ENCODE results near the gene RPLP1. TPM values are rescaled to one million over a fixed set of nuclear protein-coding genes. Genes with fewer than 3 reads are reported as not detected.

Gene RPLP1
- total and polyA plus RNA-seq, 2 of the 8 experiments (the other 6 are each of a cell fraction or from before 2014, with no cell fraction given), result 2,089 to 4,387 TPM

- TF ChIP-seq, protein P1, sequence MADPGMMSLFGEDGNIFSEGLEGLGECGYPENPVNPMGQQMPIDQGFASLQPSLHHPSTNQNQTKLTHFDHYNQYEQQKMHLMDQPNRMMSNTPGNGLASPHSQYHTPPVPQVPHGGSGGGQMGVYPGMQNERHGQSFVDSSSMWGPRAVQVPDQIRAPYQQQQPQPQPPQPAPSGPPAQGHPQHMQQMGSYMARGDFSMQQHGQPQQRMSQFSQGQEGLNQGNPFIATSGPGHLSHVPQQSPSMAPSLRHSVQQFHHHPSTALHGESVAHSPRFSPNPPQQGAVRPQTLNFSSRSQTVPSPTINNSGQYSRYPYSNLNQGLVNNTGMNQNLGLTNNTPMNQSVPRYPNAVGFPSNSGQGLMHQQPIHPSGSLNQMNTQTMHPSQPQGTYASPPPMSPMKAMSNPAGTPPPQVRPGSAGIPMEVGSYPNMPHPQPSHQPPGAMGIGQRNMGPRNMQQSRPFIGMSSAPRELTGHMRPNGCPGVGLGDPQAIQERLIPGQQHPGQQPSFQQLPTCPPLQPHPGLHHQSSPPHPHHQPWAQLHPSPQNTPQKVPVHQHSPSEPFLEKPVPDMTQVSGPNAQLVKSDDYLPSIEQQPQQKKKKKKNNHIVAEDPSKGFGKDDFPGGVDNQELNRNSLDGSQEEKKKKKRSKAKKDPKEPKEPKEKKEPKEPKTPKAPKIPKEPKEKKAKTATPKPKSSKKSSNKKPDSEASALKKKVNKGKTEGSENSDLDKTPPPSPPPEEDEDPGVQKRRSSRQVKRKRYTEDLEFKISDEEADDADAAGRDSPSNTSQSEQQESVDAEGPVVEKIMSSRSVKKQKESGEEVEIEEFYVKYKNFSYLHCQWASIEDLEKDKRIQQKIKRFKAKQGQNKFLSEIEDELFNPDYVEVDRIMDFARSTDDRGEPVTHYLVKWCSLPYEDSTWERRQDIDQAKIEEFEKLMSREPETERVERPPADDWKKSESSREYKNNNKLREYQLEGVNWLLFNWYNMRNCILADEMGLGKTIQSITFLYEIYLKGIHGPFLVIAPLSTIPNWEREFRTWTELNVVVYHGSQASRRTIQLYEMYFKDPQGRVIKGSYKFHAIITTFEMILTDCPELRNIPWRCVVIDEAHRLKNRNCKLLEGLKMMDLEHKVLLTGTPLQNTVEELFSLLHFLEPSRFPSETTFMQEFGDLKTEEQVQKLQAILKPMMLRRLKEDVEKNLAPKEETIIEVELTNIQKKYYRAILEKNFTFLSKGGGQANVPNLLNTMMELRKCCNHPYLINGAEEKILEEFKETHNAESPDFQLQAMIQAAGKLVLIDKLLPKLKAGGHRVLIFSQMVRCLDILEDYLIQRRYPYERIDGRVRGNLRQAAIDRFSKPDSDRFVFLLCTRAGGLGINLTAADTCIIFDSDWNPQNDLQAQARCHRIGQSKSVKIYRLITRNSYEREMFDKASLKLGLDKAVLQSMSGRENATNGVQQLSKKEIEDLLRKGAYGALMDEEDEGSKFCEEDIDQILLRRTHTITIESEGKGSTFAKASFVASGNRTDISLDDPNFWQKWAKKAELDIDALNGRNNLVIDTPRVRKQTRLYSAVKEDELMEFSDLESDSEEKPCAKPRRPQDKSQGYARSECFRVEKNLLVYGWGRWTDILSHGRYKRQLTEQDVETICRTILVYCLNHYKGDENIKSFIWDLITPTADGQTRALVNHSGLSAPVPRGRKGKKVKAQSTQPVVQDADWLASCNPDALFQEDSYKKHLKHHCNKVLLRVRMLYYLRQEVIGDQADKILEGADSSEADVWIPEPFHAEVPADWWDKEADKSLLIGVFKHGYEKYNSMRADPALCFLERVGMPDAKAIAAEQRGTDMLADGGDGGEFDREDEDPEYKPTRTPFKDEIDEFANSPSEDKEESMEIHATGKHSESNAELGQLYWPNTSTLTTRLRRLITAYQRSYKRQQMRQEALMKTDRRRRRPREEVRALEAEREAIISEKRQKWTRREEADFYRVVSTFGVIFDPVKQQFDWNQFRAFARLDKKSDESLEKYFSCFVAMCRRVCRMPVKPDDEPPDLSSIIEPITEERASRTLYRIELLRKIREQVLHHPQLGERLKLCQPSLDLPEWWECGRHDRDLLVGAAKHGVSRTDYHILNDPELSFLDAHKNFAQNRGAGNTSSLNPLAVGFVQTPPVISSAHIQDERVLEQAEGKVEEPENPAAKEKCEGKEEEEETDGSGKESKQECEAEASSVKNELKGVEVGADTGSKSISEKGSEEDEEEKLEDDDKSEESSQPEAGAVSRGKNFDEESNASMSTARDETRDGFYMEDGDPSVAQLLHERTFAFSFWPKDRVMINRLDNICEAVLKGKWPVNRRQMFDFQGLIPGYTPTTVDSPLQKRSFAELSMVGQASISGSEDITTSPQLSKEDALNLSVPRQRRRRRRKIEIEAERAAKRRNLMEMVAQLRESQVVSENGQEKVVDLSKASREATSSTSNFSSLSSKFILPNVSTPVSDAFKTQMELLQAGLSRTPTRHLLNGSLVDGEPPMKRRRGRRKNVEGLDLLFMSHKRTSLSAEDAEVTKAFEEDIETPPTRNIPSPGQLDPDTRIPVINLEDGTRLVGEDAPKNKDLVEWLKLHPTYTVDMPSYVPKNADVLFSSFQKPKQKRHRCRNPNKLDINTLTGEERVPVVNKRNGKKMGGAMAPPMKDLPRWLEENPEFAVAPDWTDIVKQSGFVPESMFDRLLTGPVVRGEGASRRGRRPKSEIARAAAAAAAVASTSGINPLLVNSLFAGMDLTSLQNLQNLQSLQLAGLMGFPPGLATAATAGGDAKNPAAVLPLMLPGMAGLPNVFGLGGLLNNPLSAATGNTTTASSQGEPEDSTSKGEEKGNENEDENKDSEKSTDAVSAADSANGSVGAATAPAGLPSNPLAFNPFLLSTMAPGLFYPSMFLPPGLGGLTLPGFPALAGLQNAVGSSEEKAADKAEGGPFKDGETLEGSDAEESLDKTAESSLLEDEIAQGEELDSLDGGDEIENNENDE (IDR thresholded peaks at IDR 0.05; ENCODE audit: insufficient replicate concordance, low read length), result no peak
- TF ChIP-seq MAFK (IDR thresholded peaks at IDR 0.05; ENCODE audit: low read depth, low read length) (no peak), POLR2AphosphoS5 (IDR thresholded peaks at IDR 0.05; ENCODE audit: low read depth, low read length) (no peak), EP300 (IDR thresholded peaks at IDR 0.05; ENCODE audit: borderline replicate concordance in 1 of 2, low read depth in 2 of 2, low read length in 2 of 2) (no peak), KDM5A (IDR thresholded peaks at IDR 0.05; ENCODE audit: low read length) (no peak), SRF (IDR thresholded peaks at IDR 0.05; ENCODE audit: low read depth, low read length) (no peak), CBX5 (IDR thresholded peaks at IDR 0.05; ENCODE audit: low read depth, low read length) (no peak), HDAC6 (IDR thresholded peaks at IDR 0.05; ENCODE audit: low read depth, low read length) (no peak), SAP30 (IDR thresholded peaks at IDR 0.05; ENCODE audit: insufficient read depth, insufficient replicate concordance, low read length) (no peak), CHD1 (IDR thresholded peaks at IDR 0.05; ENCODE audit: low read depth, low read length) (no peak)
- TF ChIP-seq, protein P2, sequence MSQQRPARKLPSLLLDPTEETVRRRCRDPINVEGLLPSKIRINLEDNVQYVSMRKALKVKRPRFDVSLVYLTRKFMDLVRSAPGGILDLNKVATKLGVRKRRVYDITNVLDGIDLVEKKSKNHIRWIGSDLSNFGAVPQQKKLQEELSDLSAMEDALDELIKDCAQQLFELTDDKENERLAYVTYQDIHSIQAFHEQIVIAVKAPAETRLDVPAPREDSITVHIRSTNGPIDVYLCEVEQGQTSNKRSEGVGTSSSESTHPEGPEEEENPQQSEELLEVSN (IDR thresholded peaks at IDR 0.05), result no peak
Observed at GRCh38 chr15:69497667-69498066, 45.0 kb downstream of the RPLP1 start (continued).

Measured in H1 (cell line).